Ascending aorta (tissue), 2 donors: ENCODE data around the gene DERL2. TPM values are rescaled to one million over a fixed set of nuclear protein-coding genes. Genes with fewer than 3 reads are reported as not detected.

Source experiments
- DNase-seq, 2 donors: peaks; one replicate each; pipeline ENCODE4 v3.0.0-alpha.2; 2019; ENCODE audit warnings: low spot score in 2 of 2
- H3K27ac ChIP-seq, 2 donors: fragments of 200-600 bp; sonication (generic); one replicate each; pipeline ENCODE4 v1.5.1; 2016 to 2017; ENCODE audit warnings: mild to moderate bottlenecking in 1 of 2
- H3K27me3 ChIP-seq: fragments of 200-600 bp; sonication (generic); one replicate; pipeline ENCODE4 v1.5.1; 2017
- H3K36me3 ChIP-seq, 2 donors: fragments of 200-600 bp; sonication (generic); one replicate each; pipeline ENCODE4 v1.5.1; 2016
- H3K4me1 ChIP-seq, 2 donors: fragments of 200-600 bp; sonication (generic); one replicate each; pipeline ENCODE4 v1.5.1; 2016 to 2017; ENCODE audit warnings: mild to moderate bottlenecking in 1 of 2
- H3K4me3 ChIP-seq, 2 donors: fragments of 200-600 bp; sonication (generic); one replicate each; pipeline ENCODE4 v1.5.1; 2016 to 2017; ENCODE audit warnings: mild to moderate bottlenecking in 1 of 2
- H3K9me3 ChIP-seq, 2 donors: fragments of 200-600 bp; sonication (generic); one replicate each; pipeline ENCODE4 v1.5.1; 2016
- CTCF ChIP-seq, 3 experiments: fragments of 200-600 bp in 2 of 3; fragments of 450-650 bp in 1 of 3; sonication (generic) in 2 of 3; IDR thresholded peaks; one replicate each; pipeline ENCODE4 v1.5.1; 2016 to 2019; ENCODE audit warnings: antibody characterized with exemption in 3 of 3, mild to moderate bottlenecking in 1 of 3, moderate library complexity in 1 of 3
- intact Hi-C: fragments of 100-400 bp; cut with DNase I; formaldehyde crosslinking; loops from one replicate; pipeline ENCODE4 v1.15.1; 2023
- total RNA-seq: library from RNA; depleted of rRNA; stranded (reverse); fragments of >200 nt; gene quantifications from one replicate; pipeline ENCODE4 v1.1.0, GENCODE V29; 2016

DERL2 gene
- 7.5 TPM for total RNA-seq

GRCh38 chr17:5485270-5486205, at the start of gene DERL2:
Gene DERL2, minus strand, starts transcription at chr17:5486178. Its CDS starts 17 bp downstream, at chr17:5486161.
- DNase-seq, result no peak
- Histone ChIP-seq H3K4me1 (peaks cover 0 to 20% of the 10 kb centered on the region in 2 donors), H3K27ac (peak within 1 kb of the TSS; percentile 97), H3K27me3 (no peaks in the 10 kb centered on the region), H3K36me3 (peaks cover 25 to 60% of the 10 kb centered on the region in 2 donors), H3K9me3 (no peaks in the 10 kb centered on the region), H3K4me3 (peak within 1 kb of the TSS; percentile 95 to 97)
- intact Hi-C loops, result loop anchor here (1.0 to 10.0 kb wide), 5 partner anchors 16 to 1169 kb away; partner anchors contain the start of genes C17orf100, MED31 and PIMREG
- no peak for TF ChIP-seq CTCF (IDR thresholded peaks at IDR 0.05)

- Histone ChIP-seq H3K9me3 (no peaks in the 10 kb centered on the region), H3K27ac (no peak overlapping the region), H3K36me3 (peaks cover 70 to 91% of the 10 kb centered on the region in 2 donors), H3K4me1 (no peaks in the 10 kb centered on the region), H3K27me3 (no peaks in the 10 kb centered on the region), H3K4me3 (no peak overlapping the region)
- intact Hi-C loops, result no loop called here
- peak in 1 of 2 donors; percentile 53 for DNase-seq
- TF ChIP-seq CTCF (IDR thresholded peaks at IDR 0.05), result no peak
These were observed 49.5 kb upstream of the DERL2 start for GRCh38 chr17:5535436-5535835.

GRCh38 chr17:5533486-5534315, 47.7 kb upstream of the DERL2 start:
- no peak for TF ChIP-seq CTCF (IDR thresholded peaks at IDR 0.05)
- H3K27me3 ChIP-seq, result no peaks in the 10 kb centered on the region
- H3K36me3 ChIP-seq, result peaks cover 64 to 82% of the 10 kb centered on the region in 2 donors
- intact Hi-C loops, result no loop called here
- peak in 1 of 2 donors; percentile 24 for DNase-seq
- H3K9me3 ChIP-seq, result no peaks in the 10 kb centered on the region
- H3K27ac ChIP-seq, result no peak overlapping the region
- no peaks in the 10 kb centered on the region for H3K4me1 ChIP-seq
- no peak overlapping the region for H3K4me3 ChIP-seq

DNA sequence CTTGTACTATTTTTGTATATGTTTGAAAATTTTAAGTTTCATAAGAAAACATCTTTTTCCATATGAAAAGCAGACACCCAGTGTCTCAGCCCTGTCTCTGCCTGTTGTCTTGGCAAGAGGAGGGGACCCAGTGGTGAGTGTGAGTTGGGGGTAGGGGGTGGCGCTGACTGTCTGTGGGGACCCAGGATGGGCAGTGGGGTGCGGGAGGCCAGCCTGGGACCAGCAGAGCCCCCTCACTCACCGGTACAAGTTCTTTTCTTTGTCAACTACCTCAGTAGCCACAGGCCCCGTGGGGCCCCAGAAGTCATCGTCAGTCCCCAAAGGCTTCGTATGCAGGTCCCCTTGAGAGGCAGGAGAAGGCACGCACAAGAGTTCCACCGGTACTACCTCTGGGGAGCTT, 46.6 kb upstream of the DERL2 start:
- intact Hi-C loops, result no loop called here
- peak in 1 of 2 donors; percentile 58 for DNase-seq
- Histone ChIP-seq H3K9me3 (no peaks in the 10 kb centered on the region), H3K4me3 (no peak overlapping the region), H3K4me1 (peaks cover 0 to 3% of the 10 kb centered on the region in 2 donors), H3K36me3 (peaks cover 60 to 77% of the 10 kb centered on the region in 2 donors), H3K27me3 (no peaks in the 10 kb centered on the region), H3K27ac (no peak overlapping the region)
- no peak for TF ChIP-seq CTCF (IDR thresholded peaks at IDR 0.05)

DNA sequence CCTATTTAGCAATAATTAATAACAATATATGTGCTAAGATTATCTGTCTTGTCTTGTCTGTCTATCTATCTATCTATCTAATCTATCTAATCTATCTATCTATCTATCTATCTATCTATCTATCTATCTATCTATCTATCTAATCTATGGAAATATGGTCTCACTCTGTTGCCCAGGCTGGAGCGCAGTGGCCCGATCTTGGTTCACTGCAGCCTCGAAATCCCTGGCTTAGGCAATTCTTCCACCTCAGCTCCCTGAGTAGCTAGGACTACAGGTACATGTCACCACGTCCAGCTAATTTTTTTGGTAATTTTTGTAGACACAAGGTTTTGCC, 45.1 kb upstream of the DERL2 start:
- no peak overlapping the region for H3K27ac ChIP-seq
- DNase-seq, result no peak
- H3K4me1 ChIP-seq, result peaks cover 5 to 15% of the 10 kb centered on the region in 2 donors
- no peaks in the 10 kb centered on the region for H3K9me3 ChIP-seq
- no peaks in the 10 kb centered on the region for H3K27me3 ChIP-seq
- peaks cover 47 to 68% of the 10 kb centered on the region in 2 donors for H3K36me3 ChIP-seq
- H3K4me3 ChIP-seq, result no peak overlapping the region
- intact Hi-C loops, result no loop called here
- no peak for TF ChIP-seq CTCF (IDR thresholded peaks at IDR 0.05)
